Prostate gland (tissue), 2 donors: ENCODE data around the gene POGK. TPM values are rescaled to one million over a fixed set of nuclear protein-coding genes. Genes with fewer than 3 reads are reported as not detected.

Source experiments
- DNase-seq: peaks from one replicate; pipeline ENCODE4 v3.0.0-alpha.2; 2019; ENCODE audit warnings: low spot score
- H3K27ac ChIP-seq, 2 donors: fragments of 200-600 bp; sonication (generic); 2 replicates each; pipeline ENCODE4 v1.5.1; 2017 to 2019
- H3K27me3 ChIP-seq: fragments of 200-600 bp; sonication (generic); replicated peaks from 2 replicates; pipeline ENCODE4 v1.5.1; 2019; ENCODE audit not compliant: insufficient read depth
- H3K36me3 ChIP-seq, 2 donors: fragments of 200-600 bp; sonication (generic); 1 replicate in 1 of 2; 2 replicates in 1 of 2; pipeline versions ENCODE4 v1.5.1 to v1.8.1; 2017 to 2019
- H3K4me1 ChIP-seq: fragments of 200-600 bp; sonication (generic); replicated peaks from 2 replicates; pipeline ENCODE4 v1.5.1; 2019
- H3K4me3 ChIP-seq, 2 donors: fragments of 200-600 bp; sonication (generic); 2 replicates each; pipeline ENCODE4 v1.5.1; 2017 to 2019
- H3K9me3 ChIP-seq: fragments of 200-600 bp; sonication (generic); 2 replicates; pipeline ENCODE4 v1.5.1; 2017
- CTCF ChIP-seq, 4 experiments: fragments of 200-600 bp in 2 of 4; fragments of 450-650 bp in 2 of 4; sonication (generic) in 2 of 4; IDR thresholded peaks; 1 replicate in 3 of 4; 2 replicates in 1 of 4; pipeline ENCODE4 v1.5.1; 2016 to 2019; ENCODE audit warnings: antibody characterized with exemption in 4 of 4, mild to moderate bottlenecking in 2 of 4, moderate library complexity in 2 of 4
- POLR2A ChIP-seq: fragments of 450-650 bp; IDR thresholded peaks from one replicate; pipeline ENCODE4 v1.6.1; 2016; ENCODE audit warnings: antibody characterized with exemption, mild to moderate bottlenecking
- POLR2AphosphoS5 ChIP-seq: sonication (generic); formaldehyde crosslinking; IDR thresholded peaks from one replicate; pipeline ENCODE4 v1.6.1; 2017; ENCODE audit warnings: antibody characterized with exemption
- WGBS: methylation state at CpG from one replicate; pipeline ENCODE4 v1.1.5; 2018; 5-methylcytosine and 5-hydroxymethylcytosine counted together
- intact Hi-C: fragments of 100-400 bp; cut with DNase I; formaldehyde crosslinking; loops from one replicate; pipeline ENCODE4 v1.14.2; 2022
- total RNA-seq, 2 donors: library from RNA; depleted of rRNA; stranded (reverse); fragments of >200 nt; gene quantifications; one replicate each; pipeline ENCODE4 v1.1.0, GENCODE V29; 2016

Gene POGK
- total RNA-seq, 2 donors from 2014 or later, result 22.3 to 34.9 TPM

- intact Hi-C loops, result no loop called here
- no peaks in the 10 kb centered on the region for H3K27me3 ChIP-seq
- no peaks in the 10 kb centered on the region for H3K4me1 ChIP-seq
- no peaks in the 10 kb centered on the region for H3K9me3 ChIP-seq
- 42% methylated on average over 4 of the region's 4 CpGs for WGBS
- H3K27ac ChIP-seq, result no peak overlapping the region
- no peaks in the 10 kb centered on the region for H3K36me3 ChIP-seq
- H3K4me3 ChIP-seq, result no peak overlapping the region
- TF ChIP-seq POLR2AphosphoS5 (no peak), POLR2A (no peak), CTCF (IDR thresholded peaks at IDR 0.05) (no peak)
- no peak for DNase-seq
These were observed 61.7 kb downstream of the POGK start for GRCh38 chr1:166900987-166901386.

GRCh38 chr1:166902279-166902678 lies 63.0 kb downstream of the POGK start:
- intact Hi-C loops, result no loop called here
- WGBS, result 73% methylated on average over 1 of the region's 1 CpG
- H3K27ac ChIP-seq, result no peak overlapping the region
- no peaks in the 10 kb centered on the region for H3K9me3 ChIP-seq
- H3K4me3 ChIP-seq, result no peak overlapping the region
- DNase-seq, result no peak
- H3K4me1 ChIP-seq, result no peaks in the 10 kb centered on the region
- no peaks in the 10 kb centered on the region for H3K36me3 ChIP-seq
- no peaks in the 10 kb centered on the region for H3K27me3 ChIP-seq
- TF ChIP-seq CTCF (IDR thresholded peaks at IDR 0.05) (no peak), POLR2AphosphoS5 (no peak), POLR2A (no peak)

GRCh38 chr1:166903232-166903631 lies 64.0 kb downstream of the POGK start:
- DNase-seq, result no peak
- no peak overlapping the region for H3K27ac ChIP-seq
- intact Hi-C loops, result no loop called here
- no peaks in the 10 kb centered on the region for H3K36me3 ChIP-seq
- H3K27me3 ChIP-seq, result no peaks in the 10 kb centered on the region
- WGBS, result 81% methylated on average over 1 of the region's 1 CpG
- no peak overlapping the region for H3K4me3 ChIP-seq
- H3K4me1 ChIP-seq, result no peaks in the 10 kb centered on the region
- TF ChIP-seq CTCF (IDR thresholded peaks at IDR 0.05) (no peak), POLR2A (no peak), POLR2AphosphoS5 (no peak)
- no peaks in the 10 kb centered on the region for H3K9me3 ChIP-seq

- no peaks in the 10 kb centered on the region for H3K36me3 ChIP-seq
- no peaks in the 10 kb centered on the region for H3K4me1 ChIP-seq
- DNase-seq, result no peak
- no peak for TF ChIP-seq POLR2A
- TF ChIP-seq CTCF (IDR thresholded peaks at IDR 0.05), result no peak
- TF ChIP-seq POLR2AphosphoS5, result no peak
- H3K4me3 ChIP-seq, result no peak overlapping the region
- 20% methylated on average over 2 of the region's 2 CpGs for WGBS
- H3K27ac ChIP-seq, result no peak overlapping the region
- no peaks in the 10 kb centered on the region for H3K9me3 ChIP-seq
- intact Hi-C loops, result no loop called here
- no peaks in the 10 kb centered on the region for H3K27me3 ChIP-seq
These were observed 65.9 kb downstream of the POGK start for GRCh38 chr1:166905136-166905535.

GRCh38 chr1:166905900-166906299 lies 66.6 kb downstream of the POGK start:
- Histone ChIP-seq H3K27me3 (no peaks in the 10 kb centered on the region), H3K9me3 (no peaks in the 10 kb centered on the region), H3K4me1 (no peaks in the 10 kb centered on the region), H3K36me3 (no peaks in the 10 kb centered on the region), H3K4me3 (no peak overlapping the region), H3K27ac (no peak overlapping the region)
- intact Hi-C loops, result no loop called here
- no peak for DNase-seq
- WGBS, result 39% methylated on average over 3 of the region's 3 CpGs
- TF ChIP-seq POLR2A (no peak), POLR2AphosphoS5 (no peak), CTCF (IDR thresholded peaks at IDR 0.05) (no peak)

Other genes with a start within 250 kb of the POGK start
- gene TADA1, start 36.8 kb downstream of the POGK start, total RNA-seq, result 10 to 100 TPM; 14.2 to 19.5 TPM
- 100 to 1,000 TPM in 1 of 2 donors, 1 to 10 TPM in 1; 3.2 to 175 TPM for gene ILDR2, start 136.1 kb downstream of the POGK start, total RNA-seq
- 10 to 100 TPM in 1 of 2 donors, under 1 TPM in 1; 0.32 to 32.7 TPM for gene MAEL, start 149.8 kb downstream of the POGK start, total RNA-seq